Suprapubic skin (tissue), 4 donors: Measurements from ENCODE around the gene IL1R1.

ENCODE experiments used
- POLR2A ChIP-seq, 2 donors: fragments of 450-650 bp; IDR thresholded peaks; one replicate each; pipeline ENCODE4 v1.6.1; 2017; ENCODE audit warnings: antibody characterized with exemption in 2 of 2, mild to moderate bottlenecking in 2 of 2, moderate library complexity in 2 of 2
- POLR2AphosphoS5 ChIP-seq, 3 donors: sonication (generic); formaldehyde crosslinking; IDR thresholded peaks; one replicate each; pipeline ENCODE4 v1.6.1; 2017; ENCODE audit warnings: antibody characterized with exemption in 3 of 3
- TF ChIP-seq, protein P1 (sequence below), 2 donors: fragments of 200-600 bp in 1 of 2; fragments of 450-650 bp in 1 of 2; sonication (generic) in 1 of 2; IDR thresholded peaks; one replicate each; pipeline ENCODE4 v1.5.1; 2016 to 2019; ENCODE audit warnings: antibody characterized with exemption in 2 of 2, mild to moderate bottlenecking in 1 of 2, moderate library complexity in 1 of 2

GRCh38 chr2:102138331-102138730, 4.2 kb upstream of the IL1R1 start:
- TF ChIP-seq POLR2AphosphoS5 (IDR thresholded peaks at IDR 0.05) (no peak), POLR2A (IDR thresholded peaks at IDR 0.05) (no peak)
- TF ChIP-seq, protein P1, sequence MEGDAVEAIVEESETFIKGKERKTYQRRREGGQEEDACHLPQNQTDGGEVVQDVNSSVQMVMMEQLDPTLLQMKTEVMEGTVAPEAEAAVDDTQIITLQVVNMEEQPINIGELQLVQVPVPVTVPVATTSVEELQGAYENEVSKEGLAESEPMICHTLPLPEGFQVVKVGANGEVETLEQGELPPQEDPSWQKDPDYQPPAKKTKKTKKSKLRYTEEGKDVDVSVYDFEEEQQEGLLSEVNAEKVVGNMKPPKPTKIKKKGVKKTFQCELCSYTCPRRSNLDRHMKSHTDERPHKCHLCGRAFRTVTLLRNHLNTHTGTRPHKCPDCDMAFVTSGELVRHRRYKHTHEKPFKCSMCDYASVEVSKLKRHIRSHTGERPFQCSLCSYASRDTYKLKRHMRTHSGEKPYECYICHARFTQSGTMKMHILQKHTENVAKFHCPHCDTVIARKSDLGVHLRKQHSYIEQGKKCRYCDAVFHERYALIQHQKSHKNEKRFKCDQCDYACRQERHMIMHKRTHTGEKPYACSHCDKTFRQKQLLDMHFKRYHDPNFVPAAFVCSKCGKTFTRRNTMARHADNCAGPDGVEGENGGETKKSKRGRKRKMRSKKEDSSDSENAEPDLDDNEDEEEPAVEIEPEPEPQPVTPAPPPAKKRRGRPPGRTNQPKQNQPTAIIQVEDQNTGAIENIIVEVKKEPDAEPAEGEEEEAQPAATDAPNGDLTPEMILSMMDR (IDR thresholded peaks at IDR 0.05) = no peak
